GM12892 (cell line): ENCODE measurements around the gene CLCA2.
"Not testable (repeated sequence)": the region's sequence is repeated elsewhere in the genome, so short reads cannot be mapped to it uniquely, and the experiment has no call there.

Experiments
- DNase-seq: peaks from one replicate; pipeline ENCODE4 v3.0.0; 2011; ENCODE audit not compliant: insufficient read length
- FAIRE-seq: peaks from 2 replicates; lab custom pipeline; 2011; peaks lifted over from hg19 to GRCh38; lab: Jason Lieb, UNC
- POLR2A ChIP-seq: IDR thresholded peaks from 2 replicates; pipeline ENCODE4 v1.6.1; 2011; ENCODE audit warnings: low read depth, low read length, control low read depth
- POLR2AphosphoS5 ChIP-seq: IDR thresholded peaks from 2 replicates; pipeline ENCODE4 v1.6.1; 2011; ENCODE audit warnings: low read depth, low read length, control low read depth
- TAF1 ChIP-seq: IDR thresholded peaks from 2 replicates; pipeline ENCODE4 v1.6.1; 2011; ENCODE audit warnings: low read depth, mild to moderate bottlenecking, control low read depth, low read length, borderline replicate concordance

Gene CLCA2

GRCh38 chr1:86477682-86478081 is 53.7 kb downstream of the CLCA2 start:
- TF ChIP-seq POLR2A (no peak), TAF1 (no peak), POLR2AphosphoS5 (no peak)
- FAIRE-seq (no peak), DNase-seq (no peak)

DNA sequence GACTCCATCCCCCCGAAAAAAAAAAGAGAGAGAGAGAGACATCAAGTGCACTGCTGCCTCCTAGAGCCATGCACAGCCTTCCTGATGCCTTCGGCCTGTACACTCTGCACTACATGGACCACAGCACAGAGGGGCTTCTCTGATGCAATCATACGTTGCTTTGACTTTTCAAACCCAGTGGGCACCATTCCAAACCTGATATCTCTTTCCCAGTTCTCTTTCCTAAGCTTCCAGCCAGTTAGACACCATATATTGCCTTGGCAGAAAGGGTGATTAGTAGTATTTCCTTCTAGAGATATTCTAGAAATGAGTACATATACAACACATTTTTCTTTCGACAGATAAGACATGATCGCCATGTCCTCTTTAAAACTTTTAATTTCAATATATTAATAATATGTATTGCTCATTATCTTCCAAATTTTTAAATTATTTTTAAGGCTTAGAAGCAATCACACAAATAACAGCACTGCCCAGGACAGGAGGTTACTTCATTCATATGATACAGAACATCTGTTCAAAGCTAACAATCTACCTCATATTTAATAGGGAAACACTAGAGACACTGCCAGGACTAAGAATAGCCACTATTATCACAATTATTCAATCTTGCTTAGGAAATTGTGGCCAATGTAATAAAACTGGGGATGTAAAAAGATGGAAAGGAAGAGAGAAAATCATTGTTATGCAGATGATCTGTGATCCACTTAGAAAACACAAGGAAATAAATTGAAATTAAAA is 54.6 kb downstream of the CLCA2 start:
- TF ChIP-seq TAF1, result no peak
- TF ChIP-seq POLR2AphosphoS5, result no peak
- TF ChIP-seq POLR2A, result no peak
- DNase-seq (no peak), FAIRE-seq (no peak)

DNA sequence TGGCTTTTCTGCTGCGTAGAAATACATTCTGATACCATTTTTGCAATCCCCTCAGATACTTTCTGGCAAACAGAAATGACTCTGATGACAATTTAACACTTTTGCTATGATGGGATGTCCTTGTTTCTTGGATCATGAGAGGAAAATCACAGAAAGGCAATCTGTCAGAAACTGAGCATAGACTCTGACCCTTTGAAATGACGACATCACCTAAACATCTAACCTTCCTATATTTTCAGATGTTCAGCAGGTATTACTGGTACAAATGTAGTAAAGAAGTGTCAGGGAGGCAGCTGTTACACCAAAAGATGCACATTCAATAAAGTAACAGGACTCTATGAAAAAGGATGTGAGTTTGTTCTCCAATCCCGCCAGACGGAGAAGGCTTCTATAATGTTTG is 58.0 kb downstream of the CLCA2 start:
- TF ChIP-seq POLR2A, result no peak
- TF ChIP-seq TAF1, result no peak
- no peak for TF ChIP-seq POLR2AphosphoS5
- DNase-seq (no peak), FAIRE-seq (no peak)

DNA sequence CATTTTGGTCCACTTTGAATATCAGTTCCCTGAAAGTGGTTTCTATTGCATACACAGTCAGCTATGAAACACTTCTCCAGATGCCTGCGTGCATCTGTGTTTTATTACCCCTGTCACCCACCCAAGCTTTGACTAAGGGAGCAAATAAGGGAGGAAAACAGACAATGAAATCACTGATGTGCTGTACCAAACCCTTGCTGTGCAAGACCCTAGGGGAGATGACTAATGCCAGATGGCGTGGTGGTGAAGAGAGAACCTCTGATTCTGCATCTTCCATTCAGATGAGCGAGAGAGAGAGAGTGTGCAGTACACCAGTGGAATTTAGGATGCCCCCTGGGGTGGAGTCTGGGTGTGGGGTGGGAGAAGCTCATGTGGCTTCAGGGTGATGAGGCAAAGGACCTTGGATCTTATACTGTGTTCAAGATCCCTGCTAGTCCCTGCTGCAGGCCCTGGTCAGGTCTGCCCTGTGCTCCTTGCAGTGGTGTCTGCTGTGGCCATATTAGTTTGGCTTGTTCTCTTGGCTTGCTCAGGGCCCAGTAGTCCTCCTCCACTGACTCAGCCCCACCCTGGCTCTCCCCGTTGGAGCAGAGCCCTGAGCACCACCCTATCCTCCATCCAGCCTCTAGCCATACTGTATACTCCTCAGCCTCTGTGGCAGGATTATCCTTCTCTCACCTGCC is 63.3 kb downstream of the CLCA2 start:
- DNase-seq (no peak), FAIRE-seq (no peak)
- TF ChIP-seq POLR2A, result no peak
- no peak for TF ChIP-seq POLR2AphosphoS5
- TF ChIP-seq TAF1, result no peak

DNA sequence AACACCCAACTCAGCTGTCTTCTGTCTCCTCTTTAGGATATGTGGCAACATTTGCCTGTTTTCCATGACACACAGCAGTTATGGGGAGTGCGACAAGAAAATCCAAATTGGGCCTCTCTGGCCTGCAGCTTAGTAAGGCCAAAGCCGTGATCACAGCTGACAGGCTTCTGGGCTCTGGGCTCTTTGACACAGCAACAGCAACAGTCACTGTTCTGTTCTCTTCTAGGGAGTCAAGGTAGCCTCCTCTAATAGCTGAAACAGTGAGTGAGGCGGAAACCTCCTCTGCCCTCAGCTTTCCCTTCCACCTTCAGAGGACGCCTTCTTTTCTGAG is 63.8 kb downstream of the CLCA2 start:
- DNase-seq, result no peak
- FAIRE-seq, result no peak
- TF ChIP-seq TAF1, result no peak
- no peak for TF ChIP-seq POLR2A
- TF ChIP-seq POLR2AphosphoS5, result no peak

DNA sequence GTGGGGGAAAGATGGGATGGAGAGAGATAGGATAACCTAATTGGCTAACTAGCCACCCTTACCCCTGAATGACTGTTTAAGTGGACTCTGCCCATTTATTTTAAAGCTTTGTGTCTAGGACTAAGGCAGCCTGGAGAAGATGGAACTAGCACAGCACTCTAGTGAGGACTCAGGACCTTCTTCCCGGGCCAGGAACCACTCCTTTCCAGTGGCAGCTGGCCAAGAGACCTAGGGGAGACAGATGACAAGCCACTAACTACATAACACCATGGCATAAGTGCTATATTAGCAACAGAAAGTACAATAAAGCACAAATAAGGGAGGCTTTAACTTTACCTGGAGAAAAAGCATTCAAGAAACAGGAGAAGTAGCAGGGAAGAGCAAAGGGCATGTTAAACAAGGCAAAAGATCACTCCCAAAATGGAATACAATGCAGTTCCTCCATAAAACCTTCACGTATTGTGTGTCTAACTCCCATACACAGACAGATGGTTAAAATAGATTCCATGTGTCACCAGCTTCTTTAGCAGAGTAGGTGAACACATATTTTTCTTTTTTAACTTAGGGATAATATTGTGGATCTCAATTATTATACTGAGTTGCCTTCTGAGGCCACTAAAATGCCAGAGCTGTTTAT is 65.4 kb downstream of the CLCA2 start:
- no peak for DNase-seq
- TF ChIP-seq TAF1 (no peak), POLR2AphosphoS5 (no peak), POLR2A (no peak)
- no peak for FAIRE-seq

DNA sequence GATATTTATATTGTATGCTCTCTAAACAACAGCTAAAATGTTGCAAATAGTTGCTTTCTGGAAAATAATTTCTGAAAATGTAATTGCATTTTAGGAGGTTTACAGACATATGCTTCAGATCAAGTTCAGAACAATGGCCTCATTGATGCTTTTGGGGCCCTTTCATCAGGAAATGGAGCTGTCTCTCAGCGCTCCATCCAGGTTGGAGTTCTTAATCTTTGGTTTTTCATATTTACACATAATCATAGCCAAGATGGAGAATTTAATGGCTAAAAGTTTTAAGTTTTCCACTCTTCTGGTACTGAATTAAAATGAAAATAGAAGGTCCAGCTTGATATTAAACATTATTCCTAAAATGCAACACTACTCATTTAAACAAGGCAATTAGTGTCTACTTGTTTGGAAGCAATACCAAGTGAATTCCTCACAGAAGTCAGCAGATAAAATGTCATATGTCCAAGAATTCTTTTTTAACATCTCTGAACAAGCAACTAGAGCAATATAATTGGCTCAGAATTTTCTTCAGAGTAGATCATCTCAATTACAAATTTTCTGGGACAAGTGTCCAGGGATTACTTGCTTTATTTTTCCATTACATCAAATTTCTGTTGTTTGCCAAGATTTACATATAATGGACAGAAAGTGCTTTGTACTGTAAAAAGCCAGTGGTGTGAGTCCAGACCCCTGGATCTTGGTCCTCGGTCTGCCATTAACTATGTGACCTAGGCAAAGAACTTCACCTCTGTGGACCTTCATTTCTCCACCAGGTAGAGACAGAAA is 67.4 kb downstream of the CLCA2 start:
- TF ChIP-seq POLR2A (no peak), TAF1 (no peak), POLR2AphosphoS5 (no peak)
- no peak for DNase-seq
- FAIRE-seq, result no peak

DNA sequence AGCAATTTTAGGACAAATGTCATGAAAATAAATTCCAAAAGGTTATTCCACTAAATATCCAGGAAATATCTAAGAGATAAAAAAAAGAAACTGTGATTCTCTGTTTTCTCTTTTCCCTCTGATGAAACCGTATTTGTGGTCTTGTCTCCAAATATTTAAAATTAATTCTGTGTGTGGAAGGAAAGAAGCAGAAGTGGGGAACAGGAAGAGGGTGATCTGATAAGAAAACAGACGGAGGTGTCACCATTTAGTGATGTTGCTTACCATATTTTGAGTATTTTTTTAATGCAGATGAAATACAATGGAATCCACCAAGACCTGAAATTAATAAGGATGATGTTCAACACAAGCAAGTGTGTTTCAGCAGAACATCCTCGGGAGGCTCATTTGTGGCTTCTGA is 74.3 kb downstream of the CLCA2 start:
- DNase-seq, result no peak
- FAIRE-seq, result no peak
- no peak for TF ChIP-seq POLR2AphosphoS5
- TF ChIP-seq TAF1, result no peak
- TF ChIP-seq POLR2A, result no peak

GRCh38 chr1:86499987-86500593 is 76.1 kb downstream of the CLCA2 start:
- FAIRE-seq (no peak), DNase-seq (no peak)

GRCh38 chr1:86500714-86501113 is 76.7 kb downstream of the CLCA2 start:
- TF ChIP-seq POLR2AphosphoS5, result no peak
- no peak for TF ChIP-seq TAF1
- TF ChIP-seq POLR2A, result no peak
- DNase-seq (no peak), FAIRE-seq (no peak)

More at GRCh38 chr1:86499987-86500593, 76.1 kb downstream of the CLCA2 start:
- TF ChIP-seq TAF1, result no peak
- no peak for TF ChIP-seq POLR2AphosphoS5
- TF ChIP-seq POLR2A, result no peak

DNA sequence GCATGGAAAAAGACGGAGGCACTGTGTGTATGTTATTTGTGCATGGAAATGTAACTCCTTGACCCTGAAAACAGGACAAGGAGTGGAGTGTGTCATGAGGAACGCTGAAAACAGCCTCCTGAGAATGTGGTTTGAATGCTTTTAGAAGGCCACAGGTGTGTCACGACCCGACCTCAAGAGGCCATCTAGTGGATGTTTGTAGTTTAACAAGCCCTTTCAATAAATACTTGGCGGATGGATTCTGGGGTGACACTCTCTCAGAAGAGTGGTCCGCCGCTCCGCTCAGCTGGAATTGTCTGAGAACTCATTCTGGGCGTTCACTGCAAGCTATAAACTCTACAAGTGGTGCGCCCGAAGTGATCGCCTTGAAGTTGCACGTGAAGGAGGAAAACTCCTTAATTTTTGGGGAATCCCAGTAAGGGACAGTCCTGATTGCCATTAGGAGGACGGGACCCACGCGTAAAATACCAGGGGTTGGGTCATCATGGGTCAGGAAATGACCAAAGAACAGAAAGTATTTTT is 78.2 kb downstream of the CLCA2 start:
- peak; percentile 97 for FAIRE-seq
- not testable (repeated sequence) for DNase-seq
